ENCODE results near the gene ULBP3. TPM values are rescaled to one million over a fixed set of nuclear protein-coding genes. Genes with fewer than 3 reads are reported as not detected.

The ULBP3 gene
- 11.2 and 12.7 TPM in 2 replicates for total RNA-seq

DNA sequence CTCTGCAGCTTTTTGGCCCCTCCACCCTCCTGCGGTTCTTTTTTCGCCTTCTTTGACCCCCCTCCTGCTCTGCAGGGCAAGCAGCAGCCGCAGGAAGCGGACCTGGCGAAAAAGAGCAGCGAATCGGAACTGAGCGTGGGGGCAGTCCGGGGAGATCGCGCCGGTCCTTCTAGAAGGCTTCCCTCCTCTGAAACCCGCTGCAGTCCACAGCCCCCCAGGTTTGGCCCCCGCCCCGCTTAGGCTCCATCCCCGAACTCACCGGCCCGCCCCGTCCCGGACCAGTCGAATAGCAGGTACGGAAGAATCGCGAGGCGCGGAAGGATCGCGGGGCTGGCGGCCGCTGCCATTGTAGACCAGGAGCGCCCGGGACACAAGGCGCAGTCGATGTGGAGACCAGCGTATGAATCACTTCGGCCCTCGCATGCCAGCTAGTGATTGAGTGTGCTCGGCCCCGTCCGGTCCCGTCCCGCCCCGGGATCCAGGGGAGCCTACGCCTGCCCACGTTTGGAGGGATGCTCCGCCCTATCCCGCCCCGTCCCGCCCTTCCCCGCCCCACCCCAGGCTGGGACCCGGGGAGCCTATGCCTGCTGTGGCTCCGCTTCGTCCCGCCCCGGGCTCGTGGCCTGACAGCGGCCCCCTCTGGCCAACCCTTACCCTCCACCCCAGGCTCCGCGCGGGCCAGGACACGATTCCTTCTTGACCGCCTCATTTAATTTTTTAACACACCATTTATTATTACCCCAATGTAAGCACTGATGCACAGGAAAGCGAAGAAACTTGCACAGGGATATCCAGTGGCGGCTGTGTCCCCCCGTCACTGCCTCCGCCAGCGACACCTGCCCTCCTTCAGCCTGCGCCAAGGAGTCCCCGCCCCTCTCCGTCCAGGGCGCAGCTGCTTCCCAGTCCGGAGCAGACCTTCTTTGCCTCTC, at the start of gene ULBP3:
ULBP3 (minus strand) TSS at position 402 of the 929 bp plus-strand sequence; CDS start at position 347, 55 bp downstream.
- Histone ChIP-seq H3K27ac (ENCODE audit: low read depth, low read length) (peak within 1 kb of the TSS; percentile 52), H3K4me3 (ENCODE audit: insufficient read depth, low read length) (peak within 1 kb of the TSS; percentile 83)
- peak; percentile 99 for DNase-seq (ENCODE audit: insufficient read length, low spot score, missing footprints)

DNA sequence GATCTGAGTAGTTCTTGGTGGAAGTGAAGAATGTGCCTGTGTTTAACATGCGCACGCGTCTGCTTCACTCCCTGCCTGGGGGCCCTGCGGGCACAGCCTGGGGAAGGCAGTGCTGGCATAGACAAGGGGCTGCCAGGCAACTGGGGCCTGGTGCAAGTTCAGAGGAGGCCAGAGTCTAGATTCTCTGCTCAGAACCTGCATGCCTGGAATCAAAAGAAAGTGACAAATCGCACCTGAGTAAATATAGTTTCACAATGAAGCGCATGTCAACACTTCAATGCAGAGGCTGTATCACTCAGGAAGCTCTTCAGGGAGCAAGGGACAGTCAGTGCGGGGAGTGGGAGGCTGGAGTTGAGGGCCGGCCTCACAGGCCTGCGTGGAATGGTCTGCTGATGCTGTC, 49.7 kb upstream of the ULBP3 start:
- no peaks in the 10 kb centered on the region for H3K79me2 ChIP-seq (ENCODE audit: insufficient read depth, low read length)
- H3K4me2 ChIP-seq (ENCODE audit: insufficient read depth, low read length): no peak overlapping the region
- H4K20me1 ChIP-seq (ENCODE audit: insufficient read depth, low read length): no peaks in the 10 kb centered on the region
- H3K27ac ChIP-seq (ENCODE audit: low read depth, low read length): no peak overlapping the region
- H3K4me1 ChIP-seq (ENCODE audit: insufficient read depth, low read length): peaks cover 6% of the 10 kb centered on the region
- H3K36me3 ChIP-seq (ENCODE audit: insufficient read depth, low read length): no peaks in the 10 kb centered on the region
- H3K4me3 ChIP-seq (ENCODE audit: insufficient read depth, low read length): no peak overlapping the region
- TF ChIP-seq, protein P1, sequence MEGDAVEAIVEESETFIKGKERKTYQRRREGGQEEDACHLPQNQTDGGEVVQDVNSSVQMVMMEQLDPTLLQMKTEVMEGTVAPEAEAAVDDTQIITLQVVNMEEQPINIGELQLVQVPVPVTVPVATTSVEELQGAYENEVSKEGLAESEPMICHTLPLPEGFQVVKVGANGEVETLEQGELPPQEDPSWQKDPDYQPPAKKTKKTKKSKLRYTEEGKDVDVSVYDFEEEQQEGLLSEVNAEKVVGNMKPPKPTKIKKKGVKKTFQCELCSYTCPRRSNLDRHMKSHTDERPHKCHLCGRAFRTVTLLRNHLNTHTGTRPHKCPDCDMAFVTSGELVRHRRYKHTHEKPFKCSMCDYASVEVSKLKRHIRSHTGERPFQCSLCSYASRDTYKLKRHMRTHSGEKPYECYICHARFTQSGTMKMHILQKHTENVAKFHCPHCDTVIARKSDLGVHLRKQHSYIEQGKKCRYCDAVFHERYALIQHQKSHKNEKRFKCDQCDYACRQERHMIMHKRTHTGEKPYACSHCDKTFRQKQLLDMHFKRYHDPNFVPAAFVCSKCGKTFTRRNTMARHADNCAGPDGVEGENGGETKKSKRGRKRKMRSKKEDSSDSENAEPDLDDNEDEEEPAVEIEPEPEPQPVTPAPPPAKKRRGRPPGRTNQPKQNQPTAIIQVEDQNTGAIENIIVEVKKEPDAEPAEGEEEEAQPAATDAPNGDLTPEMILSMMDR (IDR thresholded peaks at IDR 0.05; ENCODE audit: extremely low read depth, low read depth, low read length): no peak
- peaks cover 2% of the 10 kb centered on the region for H3K27me3 ChIP-seq (ENCODE audit: insufficient read depth, low read length)
- no peak for DNase-seq (ENCODE audit: insufficient read length, low spot score, missing footprints)
- H2AFZ ChIP-seq (ENCODE audit: low read length): no peak overlapping the region
- H3K9me3 ChIP-seq (ENCODE audit: low read depth, low read length): no peaks in the 10 kb centered on the region

More for the DNA sequence above, at the start of gene ULBP3:
- peaks cover 5% of the 10 kb centered on the region for H3K36me3 ChIP-seq (ENCODE audit: insufficient read depth, low read length)
- peaks cover 2% of the 10 kb centered on the region for H3K79me2 ChIP-seq (ENCODE audit: insufficient read depth, low read length)
- H2AFZ ChIP-seq (ENCODE audit: low read length): peak within 1 kb of the TSS; percentile 96
- H4K20me1 ChIP-seq (ENCODE audit: insufficient read depth, low read length): no peaks in the 10 kb centered on the region
- peaks cover 7% of the 10 kb centered on the region for H3K4me1 ChIP-seq (ENCODE audit: insufficient read depth, low read length)
- H3K27me3 ChIP-seq (ENCODE audit: insufficient read depth, low read length): peaks cover 3% of the 10 kb centered on the region
- H3K9me3 ChIP-seq (ENCODE audit: low read depth, low read length): no peaks in the 10 kb centered on the region
- TF ChIP-seq, protein P1 (IDR thresholded peaks at IDR 0.05; ENCODE audit: extremely low read depth, low read depth, low read length): peak; percentile 43
- H3K4me2 ChIP-seq (ENCODE audit: insufficient read depth, low read length): peak within 1 kb of the TSS; percentile 96

DNA sequence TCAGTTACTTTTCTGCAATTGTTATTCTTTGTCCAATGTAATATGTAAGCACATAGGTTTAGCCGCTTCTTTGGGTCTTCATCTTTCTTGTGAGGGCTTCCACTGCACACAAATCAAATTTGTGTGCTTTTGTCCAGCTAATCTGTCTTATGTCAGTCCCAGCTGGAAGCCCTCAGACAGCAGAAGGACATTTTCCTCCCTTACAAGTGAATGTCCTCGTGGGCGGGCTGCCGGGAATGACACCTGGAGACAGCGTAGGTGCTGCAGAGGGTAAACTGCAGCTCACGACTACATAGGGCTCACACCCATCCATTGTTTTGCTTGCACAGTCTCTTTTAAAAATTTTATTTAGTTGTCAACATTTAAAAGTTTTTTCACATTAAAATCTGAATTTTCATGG, 49.3 kb upstream of the ULBP3 start:
- peaks cover 2% of the 10 kb centered on the region for H3K27me3 ChIP-seq (ENCODE audit: insufficient read depth, low read length)
- H3K9me3 ChIP-seq (ENCODE audit: low read depth, low read length): no peaks in the 10 kb centered on the region
- TF ChIP-seq, protein P1 (IDR thresholded peaks at IDR 0.05; ENCODE audit: extremely low read depth, low read depth, low read length): no peak
- no peaks in the 10 kb centered on the region for H3K36me3 ChIP-seq (ENCODE audit: insufficient read depth, low read length)
- no peaks in the 10 kb centered on the region for H3K79me2 ChIP-seq (ENCODE audit: insufficient read depth, low read length)
- H2AFZ ChIP-seq (ENCODE audit: low read length): no peak overlapping the region
- H3K4me3 ChIP-seq (ENCODE audit: insufficient read depth, low read length): no peak overlapping the region
- H3K4me1 ChIP-seq (ENCODE audit: insufficient read depth, low read length): peaks cover 6% of the 10 kb centered on the region
- H3K4me2 ChIP-seq (ENCODE audit: insufficient read depth, low read length): no peak overlapping the region
- no peak for DNase-seq (ENCODE audit: insufficient read length, low spot score, missing footprints)
- H4K20me1 ChIP-seq (ENCODE audit: insufficient read depth, low read length): no peaks in the 10 kb centered on the region
- H3K27ac ChIP-seq (ENCODE audit: low read depth, low read length): no peak overlapping the region

DNA sequence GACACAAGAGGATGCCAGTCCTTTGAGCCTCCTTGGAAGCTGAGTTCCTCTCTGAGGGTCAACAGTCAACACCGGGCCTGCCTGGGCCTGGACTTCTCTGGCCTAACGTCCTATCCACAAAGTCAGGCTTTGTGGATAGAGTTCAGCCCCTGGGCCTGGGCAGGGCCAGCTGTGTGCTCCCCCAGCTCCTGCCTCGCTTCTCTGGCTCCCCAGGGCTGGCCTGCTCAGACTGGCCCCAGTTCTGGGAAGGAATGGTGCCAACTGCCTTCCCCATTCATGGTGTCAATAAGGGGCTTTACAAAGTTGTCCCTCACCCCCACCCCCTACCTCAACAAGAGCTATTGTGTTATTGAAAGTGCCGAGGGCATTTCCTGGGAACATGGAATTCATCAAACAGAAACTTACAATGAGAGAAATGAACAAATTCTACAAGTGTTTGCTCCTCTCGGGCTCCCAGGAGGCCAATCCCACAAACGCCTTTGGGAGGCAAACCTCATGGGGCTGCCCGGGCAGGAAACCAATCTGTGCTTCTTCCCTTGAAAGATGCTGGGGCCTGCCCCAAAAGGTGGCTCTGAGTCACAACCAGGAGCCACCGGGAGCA, 47.4 kb upstream of the ULBP3 start:
- Histone ChIP-seq H3K27me3 (ENCODE audit: insufficient read depth, low read length) (peaks cover 2% of the 10 kb centered on the region), H3K9me3 (ENCODE audit: low read depth, low read length) (no peaks in the 10 kb centered on the region), H3K4me2 (ENCODE audit: insufficient read depth, low read length) (no peak overlapping the region), H3K79me2 (ENCODE audit: insufficient read depth, low read length) (no peaks in the 10 kb centered on the region), H3K27ac (ENCODE audit: low read depth, low read length) (no peak overlapping the region), H2AFZ (ENCODE audit: low read length) (no peak overlapping the region), H4K20me1 (ENCODE audit: insufficient read depth, low read length) (no peaks in the 10 kb centered on the region), H3K36me3 (ENCODE audit: insufficient read depth, low read length) (no peaks in the 10 kb centered on the region), H3K4me1 (ENCODE audit: insufficient read depth, low read length) (peaks cover 6% of the 10 kb centered on the region), H3K4me3 (ENCODE audit: insufficient read depth, low read length) (no peak overlapping the region)
- no peak for DNase-seq (ENCODE audit: insufficient read length, low spot score, missing footprints)
- TF ChIP-seq, protein P1 (IDR thresholded peaks at IDR 0.05; ENCODE audit: extremely low read depth, low read depth, low read length): no peak
